Measurements from ENCODE around the gene MANBA. TPM values are rescaled to one million over a fixed set of nuclear protein-coding genes. Genes with fewer than 3 reads are reported as not detected.

Gene MANBA
- total and polyA plus RNA-seq, 2 of the 13 experiments (the other 11 are each of a cell fraction or from before 2014, with no cell fraction given): 11.7 to 33.3 TPM

DNA sequence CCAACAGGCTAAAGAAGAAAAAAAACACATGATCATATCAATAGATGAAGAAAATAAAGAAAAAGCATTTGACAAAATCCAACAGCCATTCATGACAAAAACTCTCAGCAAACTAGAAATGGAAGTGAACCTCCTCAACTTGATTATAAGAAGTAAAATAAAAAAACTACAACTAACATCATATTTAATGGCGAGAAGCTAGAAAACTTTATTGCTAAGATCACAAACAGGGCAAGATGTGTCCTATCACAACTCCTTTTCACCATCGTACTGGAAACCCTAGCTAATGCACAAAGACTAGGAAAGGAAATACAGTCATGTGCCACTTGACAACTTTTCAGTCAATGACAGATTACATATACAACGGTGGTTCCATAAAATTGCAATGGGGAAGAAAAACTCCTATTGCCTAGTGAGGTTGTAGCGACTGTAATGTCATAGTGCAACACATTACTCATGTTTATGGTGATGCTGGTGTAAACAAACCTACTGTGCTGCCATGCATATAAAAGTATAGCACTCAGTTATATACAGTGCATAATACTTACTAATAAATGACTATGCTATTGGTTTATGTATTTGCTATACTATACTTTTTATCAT, 12.1 kb upstream of the MANBA start:
- H2AFZ ChIP-seq (ENCODE audit: low read length): no peak overlapping the region
- BruUV-seq (replicated peaks): no TSS peak
- DNase-seq (ENCODE audit: low spot score) (no peak), ATAC-seq (no peak), FAIRE-seq (no peak)
- H3K4me2 ChIP-seq (ENCODE audit: low read depth, low read length): no peak overlapping the region
- ChIA-PET CTCF (ENCODE audit: low intra/inter-chr PET ratio, low total read pairs) (no interaction called here), POLR2A (no interaction called here)
- H4K20me1 ChIP-seq (ENCODE audit: insufficient read depth, low read length): no peaks in the 10 kb centered on the region
- no peaks in the 10 kb centered on the region for H3K27me3 ChIP-seq (ENCODE audit: control insufficient read depth in 1 of 2, insufficient read depth in 2 of 2, low read length in 2 of 2)
- H3K9me3 ChIP-seq (ENCODE audit: low read length): no peaks in the 10 kb centered on the region
- no peaks in the 10 kb centered on the region for H3K79me2 ChIP-seq (ENCODE audit: insufficient read depth, low read length)
- no peaks in the 10 kb centered on the region for H3K36me3 ChIP-seq (replicated peaks in 1 of 2; ENCODE audit: control insufficient read depth in 1 of 2, insufficient read depth in 2 of 2, low read length in 2 of 2)
- TF ChIP-seq ZSCAN29 (CRISPR knock-in tag; conservative IDR thresholded peaks at IDR 0.05) (no peak), NFRKB (IDR thresholded peaks at IDR 0.05) (no peak), ZNF660 (CRISPR knock-in tag; IDR thresholded peaks at IDR 0.05; ENCODE audit: borderline replicate concordance, low read depth) (no peak), POLR2AphosphoS2 (IDR thresholded peaks at IDR 0.05; ENCODE audit: low read depth, low read length) (no peak)
- TF ChIP-seq, protein P1, sequence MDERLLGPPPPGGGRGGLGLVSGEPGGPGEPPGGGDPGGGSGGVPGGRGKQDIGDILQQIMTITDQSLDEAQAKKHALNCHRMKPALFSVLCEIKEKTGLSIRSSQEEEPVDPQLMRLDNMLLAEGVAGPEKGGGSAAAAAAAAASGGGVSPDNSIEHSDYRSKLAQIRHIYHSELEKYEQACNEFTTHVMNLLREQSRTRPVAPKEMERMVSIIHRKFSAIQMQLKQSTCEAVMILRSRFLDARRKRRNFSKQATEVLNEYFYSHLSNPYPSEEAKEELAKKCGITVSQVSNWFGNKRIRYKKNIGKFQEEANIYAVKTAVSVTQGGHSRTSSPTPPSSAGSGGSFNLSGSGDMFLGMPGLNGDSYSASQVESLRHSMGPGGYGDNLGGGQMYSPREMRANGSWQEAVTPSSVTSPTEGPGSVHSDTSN (CRISPR knock-in tag; IDR thresholded peaks at IDR 0.05): no peak
- H3K4me3 ChIP-seq (replicated peaks in 1 of 3; ENCODE audit: insufficient read depth in 1 of 3, low read depth in 2 of 3, low read length in 3 of 3): no peak overlapping the region
- WGBS (ENCODE audit: low lambda C conversion rate): 65% methylated on average over 4 of the region's 4 CpGs
- no peak overlapping the region for H3K27ac ChIP-seq (ENCODE audit: extremely low read length, insufficient read depth, low read length)
- in situ Hi-C loops (cut with HindIII; ENCODE audit: extremely low pct_ligation_motif_present, low pct_unique_long_range_greater_than_20kb) (no loop called here), intact Hi-C loops (cut with micrococcal nuclease; ENCODE audit: unreplicated experiment) (no loop called here)
- no peak overlapping the region for H3K9ac ChIP-seq (ENCODE audit: insufficient read depth, low read depth, low read length)
- H3K4me1 ChIP-seq (ENCODE audit: insufficient read depth, low read length): peaks cover 9% of the 10 kb centered on the region

DNA sequence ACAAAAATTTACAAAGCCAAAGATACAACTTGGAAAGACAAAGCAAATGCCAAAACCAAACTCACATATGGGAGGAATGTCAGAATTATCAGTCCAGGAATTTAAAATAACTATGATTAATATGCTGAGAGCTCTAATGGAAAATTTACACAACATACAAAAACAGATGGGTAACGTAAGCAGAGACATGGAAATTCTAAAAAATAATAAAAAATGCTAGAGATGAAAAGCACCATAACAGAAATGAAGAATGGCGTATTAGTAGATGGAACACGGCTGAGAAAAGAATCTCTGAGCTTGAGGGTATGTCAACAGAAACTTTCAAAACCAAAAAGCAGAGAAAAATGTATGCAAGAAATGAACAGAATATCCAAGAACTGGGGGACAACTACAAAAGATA, 4.1 kb upstream of the MANBA start:
- no peak for DNase-seq (ENCODE audit: low spot score)
- no peak for FAIRE-seq
- no peak overlapping the region for H2AFZ ChIP-seq (ENCODE audit: low read length)
- in situ Hi-C loops (cut with HindIII; ENCODE audit: extremely low pct_ligation_motif_present, low pct_unique_long_range_greater_than_20kb) (no loop called here), intact Hi-C loops (cut with micrococcal nuclease; ENCODE audit: unreplicated experiment) (loop anchor here (5.0 kb wide), 2 partner anchors 48 to 62 kb away; partner anchors contain the start of gene UBE2D3)
- peaks cover 6% of the 10 kb centered on the region for H3K79me2 ChIP-seq (ENCODE audit: insufficient read depth, low read length)
- no peaks in the 10 kb centered on the region; a peak in 1 of 5 replicates for H3K27me3 ChIP-seq (ENCODE audit: control insufficient read depth in 1 of 2, insufficient read depth in 2 of 2, low read length in 2 of 2)
- H4K20me1 ChIP-seq (ENCODE audit: insufficient read depth, low read length): no peaks in the 10 kb centered on the region
- BruUV-seq (replicated peaks): no TSS peak
- POLR2A ChIA-PET: no interaction called here
- H3K4me3 ChIP-seq (replicated peaks in 1 of 3; ENCODE audit: insufficient read depth in 1 of 3, low read depth in 2 of 3, low read length in 3 of 3): no peak overlapping the region
- WGBS (ENCODE audit: low lambda C conversion rate): 35% methylated on average over 3 of the region's 3 CpGs
- H3K9ac ChIP-seq (ENCODE audit: insufficient read depth, low read depth, low read length): no peak overlapping the region
- no peak overlapping the region for H3K27ac ChIP-seq (ENCODE audit: extremely low read length, insufficient read depth, low read length)
- CTCF ChIA-PET (ENCODE audit: low intra/inter-chr PET ratio, low total read pairs): no interaction called here
- no peak for ATAC-seq
- H3K4me1 ChIP-seq (ENCODE audit: insufficient read depth, low read length): peaks cover 14% of the 10 kb centered on the region
- H3K4me2 ChIP-seq (ENCODE audit: low read depth, low read length): no peak overlapping the region
- H3K9me3 ChIP-seq (ENCODE audit: low read length): no peaks in the 10 kb centered on the region
- TF ChIP-seq, protein P2, sequence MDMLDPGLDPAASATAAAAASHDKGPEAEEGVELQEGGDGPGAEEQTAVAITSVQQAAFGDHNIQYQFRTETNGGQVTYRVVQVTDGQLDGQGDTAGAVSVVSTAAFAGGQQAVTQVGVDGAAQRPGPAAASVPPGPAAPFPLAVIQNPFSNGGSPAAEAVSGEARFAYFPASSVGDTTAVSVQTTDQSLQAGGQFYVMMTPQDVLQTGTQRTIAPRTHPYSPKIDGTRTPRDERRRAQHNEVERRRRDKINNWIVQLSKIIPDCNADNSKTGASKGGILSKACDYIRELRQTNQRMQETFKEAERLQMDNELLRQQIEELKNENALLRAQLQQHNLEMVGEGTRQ (IDR thresholded peaks at IDR 0.05; ENCODE audit: low read depth, low read length): no peak
- TF ChIP-seq, protein P2 (CRISPR knock-in tag; IDR thresholded peaks at IDR 0.05; ENCODE audit: borderline replicate concordance): no peak
- no peaks in the 10 kb centered on the region for H3K36me3 ChIP-seq (replicated peaks in 1 of 2; ENCODE audit: control insufficient read depth in 1 of 2, insufficient read depth in 2 of 2, low read length in 2 of 2)
